IPS-NIHi7 (cell line): ENCODE data around the gene GIMAP4.
"Not testable (repeated sequence)": the region's sequence is repeated elsewhere in the genome, so short reads cannot be mapped to it uniquely, and the experiment has no call there.

ENCODE experiments used
- DNase-seq: peaks from one replicate; pipeline ENCODE4 v3.0.0; 2012; ENCODE audit warnings: mixed read lengths; ENCODE audit errors: extremely low spot score

The GIMAP4 gene

DNA sequence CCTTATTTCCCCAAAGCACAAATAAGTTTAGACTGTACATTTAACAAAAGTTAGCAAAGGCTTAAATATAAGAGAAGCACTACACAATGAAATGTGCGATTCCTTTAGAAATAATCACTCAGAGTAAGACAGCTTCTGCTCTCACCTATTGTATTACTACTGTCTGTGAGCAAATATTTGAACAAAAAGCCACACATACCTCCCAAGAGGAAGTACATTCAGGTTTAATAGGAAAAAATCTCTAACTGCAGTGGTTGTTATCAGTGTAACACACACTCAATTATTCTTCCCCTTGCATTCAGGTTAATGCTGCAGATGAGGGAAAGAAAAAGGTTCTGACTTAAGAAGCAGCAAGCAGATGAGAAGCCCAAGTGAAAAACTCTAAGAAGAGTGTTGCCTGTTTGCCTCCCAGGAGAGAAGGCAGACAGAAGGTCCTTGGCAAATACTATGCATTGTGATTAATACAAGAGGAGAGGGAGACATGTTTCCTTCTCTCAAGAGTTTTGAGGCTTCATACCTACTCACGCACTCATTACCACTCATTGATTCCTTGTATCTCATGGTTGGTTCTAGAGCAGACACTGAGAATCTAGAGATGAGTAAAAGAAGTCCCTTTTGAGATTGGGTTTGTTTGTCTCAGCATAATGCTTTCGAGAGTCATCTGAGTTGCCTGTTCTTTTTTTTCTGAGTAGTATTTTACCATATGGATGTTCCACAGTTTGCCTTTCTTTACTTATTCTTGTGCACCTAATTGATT is 13.6 kb downstream of the GIMAP4 start:
- DNase-seq: no peak

DNA sequence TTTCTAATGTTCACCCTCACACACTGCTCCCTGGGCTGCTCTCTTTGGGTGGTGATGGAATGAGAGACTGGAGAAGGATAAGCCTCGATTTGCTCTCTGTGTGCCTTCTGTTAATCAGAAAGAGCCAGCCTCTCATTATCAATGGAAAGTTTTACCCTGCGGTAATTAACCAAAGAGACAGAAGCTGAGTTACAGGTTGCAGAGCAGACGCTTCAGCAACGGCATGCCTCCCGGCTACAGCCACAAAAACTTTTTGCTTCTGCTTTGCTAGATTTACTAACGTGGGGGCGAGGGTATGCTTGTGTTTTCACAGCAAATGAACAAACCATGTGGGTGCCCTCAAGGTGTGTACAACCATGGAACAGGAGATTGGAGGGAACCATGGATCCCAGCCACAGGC is 18.0 kb downstream of the GIMAP4 start:
- DNase-seq: no peak

DNA sequence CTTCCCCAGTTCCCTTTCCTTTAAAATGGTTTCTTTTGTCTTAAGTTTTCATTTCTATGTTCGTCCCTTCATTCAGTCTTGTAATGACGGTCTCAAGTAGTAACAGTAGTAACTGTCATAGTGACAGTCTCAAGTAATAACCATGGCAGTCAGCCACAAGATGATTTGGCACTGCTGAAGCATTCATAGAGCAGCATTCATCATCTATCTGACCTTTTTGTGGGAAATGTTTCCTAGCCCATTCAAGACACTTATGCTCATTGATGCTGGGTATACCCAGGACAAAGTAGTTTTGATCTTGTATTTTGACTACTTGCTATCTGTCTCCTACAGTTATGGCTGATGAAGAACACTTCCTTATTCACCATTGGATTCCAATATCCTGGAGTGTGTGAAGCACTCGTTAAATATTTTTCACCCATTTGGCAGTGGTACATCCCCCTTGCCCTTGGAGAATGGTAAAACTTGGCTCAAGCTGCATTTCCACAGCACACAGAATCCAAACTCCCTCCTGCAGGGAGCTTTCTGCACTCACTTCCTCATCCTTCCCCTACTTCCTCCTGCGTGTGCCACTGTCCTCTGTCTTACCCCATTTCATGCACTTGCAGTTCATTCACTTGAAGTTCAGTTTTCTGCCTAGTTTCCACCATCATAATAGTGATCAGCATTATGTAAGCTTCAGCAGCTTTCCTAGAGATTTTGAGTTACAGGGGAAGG is 19.0 kb downstream of the GIMAP4 start:
- DNase-seq: no peak

DNA sequence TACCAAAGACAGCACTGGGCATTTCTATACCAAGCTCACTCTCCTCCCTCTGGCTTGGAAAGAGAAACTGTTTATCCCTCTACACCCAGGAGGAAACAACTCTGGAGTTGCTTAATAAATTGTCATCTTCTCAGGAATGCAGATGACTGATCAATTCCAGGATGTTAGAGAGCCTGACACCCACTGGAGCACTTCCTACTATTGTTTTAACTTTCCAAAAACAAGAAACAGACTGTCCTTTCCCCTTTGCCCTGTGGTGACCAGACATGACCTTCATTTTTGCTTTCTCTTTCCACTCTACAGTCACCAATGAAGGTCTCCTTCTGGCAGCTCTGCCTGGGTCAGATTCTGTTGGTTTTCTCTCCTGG is 19.6 kb downstream of the GIMAP4 start:
- DNase-seq: no peak

DNA sequence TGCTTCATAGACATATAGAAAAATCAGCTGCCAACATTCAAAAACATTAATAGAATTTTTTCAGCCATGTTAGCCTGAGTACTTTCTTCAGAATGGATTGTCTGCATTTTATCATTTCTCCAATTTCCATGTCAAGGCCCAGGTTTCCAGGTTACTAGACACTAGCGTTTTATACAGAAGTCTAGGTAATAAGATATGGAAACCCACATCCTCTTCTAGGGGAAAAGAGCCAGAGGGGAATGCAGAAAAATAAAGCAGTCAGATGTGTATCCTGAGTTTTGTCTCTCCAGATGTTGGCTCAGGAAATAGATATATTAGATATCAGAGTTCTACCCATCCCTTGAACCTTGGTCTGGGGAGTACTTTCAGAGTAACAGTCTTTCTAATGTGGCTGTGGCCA is 20.4 kb downstream of the GIMAP4 start:
- DNase-seq: no peak

DNA sequence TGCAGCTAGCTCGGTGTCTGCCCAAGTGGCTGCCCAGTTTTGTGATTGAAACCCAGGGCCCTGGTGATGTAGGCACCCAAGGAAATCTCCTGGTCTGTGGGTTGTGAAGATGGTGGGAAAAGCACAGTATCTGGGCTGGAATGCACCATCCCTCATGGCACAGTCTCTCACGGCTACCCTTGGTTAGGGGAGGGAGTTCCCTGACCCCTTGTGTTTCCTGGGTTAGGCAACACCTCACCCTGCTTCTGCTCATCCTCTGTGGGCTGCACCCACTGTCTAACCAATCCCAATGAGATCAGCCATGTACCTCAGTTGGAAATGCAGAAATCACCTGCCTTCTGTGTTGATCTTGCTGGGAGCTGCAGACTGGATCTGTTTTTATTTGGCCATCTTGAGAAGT is 27.6 kb downstream of the GIMAP4 start:
- DNase-seq: no peak

DNA sequence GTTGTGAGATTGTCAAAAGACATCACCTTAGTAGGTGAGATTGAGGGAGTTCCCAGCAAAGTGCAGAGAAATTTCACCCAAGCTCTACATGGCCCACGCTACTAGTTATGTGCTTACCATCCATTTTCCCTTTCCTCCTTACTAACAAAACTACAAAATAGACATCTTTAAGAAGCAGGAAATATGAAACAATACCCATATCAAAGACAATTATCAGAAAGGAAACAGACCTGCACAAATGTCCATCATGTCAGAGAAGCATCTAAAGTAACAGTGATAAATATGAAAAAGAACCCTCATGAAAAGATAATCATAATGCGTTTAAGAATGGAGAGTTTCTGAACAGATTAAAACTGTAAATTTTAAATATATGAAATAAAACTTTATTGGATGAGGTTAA is 28.2 kb downstream of the GIMAP4 start:
- DNase-seq: peak; percentile 0

DNA sequence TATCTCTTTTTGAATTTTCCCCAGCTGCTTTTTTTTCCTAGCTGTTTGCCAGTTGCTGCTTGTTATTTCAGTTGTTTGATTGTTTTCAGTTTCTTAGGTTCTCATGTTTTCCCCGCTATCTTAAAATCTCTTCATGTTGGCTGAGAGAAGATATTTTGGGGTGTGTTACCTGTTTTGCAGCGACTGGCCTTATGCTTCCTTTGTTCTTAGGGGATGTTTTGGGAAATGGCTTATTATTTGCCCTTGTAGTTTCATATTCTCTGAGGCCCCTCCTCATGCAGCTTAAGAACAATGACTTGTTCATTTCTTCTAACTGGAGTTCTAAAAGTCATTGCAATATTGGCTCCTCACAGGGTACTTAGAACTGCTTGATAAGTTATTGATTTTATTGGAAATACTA is 36.4 kb downstream of the GIMAP4 start:
- DNase-seq: not testable (repeated sequence)

DNA sequence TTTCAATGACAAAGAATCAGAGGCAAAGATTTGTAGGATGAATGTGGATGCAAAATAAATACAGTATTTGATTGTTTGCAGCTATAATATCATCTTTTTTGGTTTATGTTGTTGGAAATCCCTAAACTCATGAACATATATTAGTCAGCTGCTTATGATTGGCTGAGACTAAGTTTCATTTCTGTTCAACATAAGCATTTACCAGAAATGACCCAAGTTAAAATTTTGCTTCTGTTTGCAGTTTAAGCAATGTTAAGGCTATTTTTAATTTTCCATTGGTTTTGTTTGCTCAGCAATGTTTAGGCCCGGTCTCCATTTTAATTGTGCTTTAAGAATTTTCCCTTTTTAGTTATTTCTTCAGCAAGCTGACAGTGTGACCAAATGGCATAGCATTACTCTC is 43.0 kb downstream of the GIMAP4 start:
- no peak for DNase-seq

DNA sequence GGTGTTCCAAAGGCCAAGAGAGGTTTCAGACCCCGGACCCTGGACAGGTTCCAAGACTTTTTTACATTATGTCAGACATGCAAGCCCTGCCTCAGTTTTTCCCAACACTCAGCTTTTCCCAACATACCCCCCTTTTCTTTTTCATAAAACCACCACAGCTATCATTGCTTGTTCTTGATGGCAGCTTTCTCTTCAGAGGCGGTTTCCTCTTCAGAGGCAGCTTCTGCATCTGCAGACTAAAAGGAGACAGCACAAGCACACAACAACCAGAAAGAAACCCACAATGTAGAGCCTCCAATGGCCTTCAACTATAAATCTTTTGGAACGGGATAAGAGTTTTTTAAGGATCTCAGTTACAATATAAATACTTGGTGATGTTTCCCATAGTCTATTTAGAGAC is 45.7 kb downstream of the GIMAP4 start:
- DNase-seq: no peak

DNA sequence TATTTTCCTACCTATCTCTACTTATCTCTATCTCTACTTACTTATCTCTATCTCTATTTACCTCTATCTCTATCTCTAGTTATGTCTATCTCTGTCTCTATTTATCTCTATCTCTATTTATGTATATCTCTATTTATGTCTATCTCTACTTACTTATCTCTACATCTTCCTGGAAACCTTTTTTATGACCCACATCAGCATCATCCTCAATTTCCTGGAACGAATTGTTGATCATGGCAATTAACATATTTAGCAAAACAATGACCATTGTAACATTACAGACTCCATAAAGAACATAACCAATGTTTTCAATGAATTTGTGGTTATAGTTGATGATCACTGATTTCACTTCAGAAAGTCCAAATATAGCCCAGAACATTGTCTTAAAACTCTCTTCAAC is 46.7 kb downstream of the GIMAP4 start:
- DNase-seq: no peak

DNA sequence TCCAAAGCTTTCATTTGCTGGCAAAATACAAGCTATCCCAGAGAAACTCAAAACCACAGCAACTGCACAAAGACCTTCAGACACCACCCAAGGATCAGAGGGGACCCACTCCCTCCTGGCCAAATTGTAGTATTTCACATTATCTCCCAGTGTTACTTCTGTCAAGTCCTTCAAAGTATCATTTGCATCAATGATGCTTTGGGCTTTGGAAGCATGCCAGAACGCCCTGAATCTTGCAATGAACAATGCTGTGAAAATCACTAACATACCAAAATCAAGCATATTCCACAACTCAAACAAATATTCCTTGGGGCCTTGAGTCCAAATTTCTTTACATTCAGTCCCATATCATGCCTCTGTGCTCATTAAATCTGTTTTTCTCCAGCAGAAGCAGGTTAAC is 47.2 kb downstream of the GIMAP4 start:
- DNase-seq: not testable (repeated sequence)

DNA sequence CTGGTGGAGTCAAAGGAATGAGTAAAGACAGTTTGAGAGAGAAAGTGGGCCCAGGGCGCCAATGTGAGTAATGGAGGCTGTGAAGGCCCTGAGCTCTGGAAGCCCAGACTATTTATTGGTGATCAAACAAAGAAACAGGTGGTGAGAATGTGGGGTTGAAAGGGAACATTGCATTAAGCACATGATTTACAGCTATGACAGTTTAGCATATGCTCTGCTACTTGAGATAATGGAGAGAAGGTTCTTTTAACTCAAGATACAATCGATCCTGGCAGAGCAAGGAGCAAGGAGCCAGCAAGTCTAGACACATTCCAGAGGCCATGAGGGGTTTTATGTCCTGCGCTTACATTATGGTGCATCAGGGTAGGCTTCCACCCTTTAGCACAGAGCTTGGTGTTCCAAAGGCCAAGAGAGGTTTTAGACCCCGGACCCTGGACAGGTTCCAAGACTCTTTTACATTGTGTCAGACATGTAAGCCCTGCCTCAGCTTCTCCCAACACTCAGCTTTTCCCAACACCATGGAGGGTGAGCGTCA is 48.1 kb downstream of the GIMAP4 start:
- not testable (repeated sequence) for DNase-seq

DNA sequence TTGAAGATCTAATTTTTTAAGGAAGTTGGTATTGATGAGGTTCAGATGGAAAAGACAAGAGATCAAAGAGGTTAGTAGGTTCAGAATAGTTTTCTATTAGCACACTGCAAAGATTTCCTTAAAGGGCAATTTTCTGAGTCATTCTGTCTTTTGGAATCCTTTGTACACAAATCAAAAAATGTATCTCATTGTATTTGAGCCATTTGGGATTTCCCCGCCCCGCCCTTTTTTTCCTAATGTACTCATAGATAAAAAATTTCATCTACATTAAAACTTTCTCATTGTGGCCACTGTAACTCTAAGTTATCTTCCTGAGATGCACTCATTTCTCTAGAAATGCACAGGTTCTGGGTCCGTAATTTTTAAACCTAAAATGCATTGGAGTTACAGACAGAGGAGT is 52.9 kb downstream of the GIMAP4 start:
- DNase-seq: no peak

DNA sequence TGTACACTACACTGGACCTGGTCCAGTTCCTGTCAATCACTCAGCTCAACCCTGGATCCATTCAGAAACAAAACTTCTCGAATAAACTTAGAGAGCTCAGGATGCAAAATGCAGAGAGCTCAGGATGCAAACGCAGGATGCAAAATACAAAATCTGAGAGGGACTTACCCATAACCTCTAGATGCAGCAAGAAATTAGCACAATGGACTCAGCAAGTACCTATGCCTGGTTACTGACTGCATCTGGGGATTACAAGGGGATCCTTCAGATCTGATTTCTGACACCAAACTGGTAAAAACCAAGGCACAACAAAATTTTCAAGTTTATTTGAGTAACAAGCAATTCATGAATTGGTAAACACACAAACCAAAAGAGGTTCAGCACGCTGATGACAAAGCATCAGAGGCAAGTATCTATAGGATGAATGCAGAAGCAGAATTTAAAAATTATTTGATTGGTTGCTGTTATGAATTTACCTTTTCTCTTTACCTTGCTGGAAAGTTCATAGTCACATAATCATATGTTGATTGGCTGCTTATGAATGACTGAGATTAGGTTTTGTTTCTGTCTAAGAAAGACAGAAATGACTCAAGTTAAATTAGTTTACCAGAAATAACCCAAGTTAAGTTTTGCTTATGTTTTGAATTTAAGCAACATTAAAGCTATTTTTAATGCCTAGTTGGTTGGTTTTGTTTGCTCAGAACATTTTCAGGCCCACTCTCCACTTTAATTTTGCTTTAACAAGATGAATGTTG is 53.6 kb downstream of the GIMAP4 start:
- DNase-seq: no peak

DNA sequence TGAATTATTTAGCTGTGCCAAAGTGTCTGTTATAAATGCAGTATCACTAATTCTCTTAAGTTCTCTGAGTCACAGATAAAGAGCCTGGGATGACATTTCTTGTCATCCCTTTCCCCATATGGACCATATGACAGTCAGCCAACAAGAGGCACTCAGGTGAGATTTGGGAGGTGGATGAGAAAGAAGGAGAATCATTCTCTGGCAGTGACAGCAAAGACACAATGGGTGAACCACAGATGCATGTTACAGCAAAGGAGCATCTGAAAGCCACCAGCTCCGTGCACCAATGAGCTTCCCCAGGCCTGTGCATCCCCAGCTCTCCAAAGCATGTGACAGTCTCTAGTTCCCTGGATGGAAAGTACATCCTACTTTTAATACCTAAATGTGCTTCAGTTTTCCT is 54.2 kb downstream of the GIMAP4 start:
- no peak for DNase-seq
